Nephron progenitor cell (in vitro differentiated cells): ENCODE results near the gene TNFSF15.

Source experiments
- DNase-seq: peaks from one replicate; pipeline ENCODE4 v3.0.0; 2021
- H3K27ac Mint-ChIP-seq: 2 replicates; pipeline ENCODE4 v1.8.0; 2021; ENCODE audit warnings: mild to moderate bottlenecking, moderate library complexity, mixed read lengths
- H3K27me3 Mint-ChIP-seq: 2 replicates; pipeline ENCODE4 v1.8.0; 2021; ENCODE audit warnings: mild to moderate bottlenecking, low read depth, mixed read lengths; ENCODE audit not compliant: poor library complexity
- H3K36me3 Mint-ChIP-seq: 2 replicates; pipeline ENCODE4 v1.8.0; 2021; ENCODE audit warnings: low read depth, mixed read lengths
- H3K4me1 Mint-ChIP-seq: 2 replicates; pipeline ENCODE4 v1.8.0; 2021; ENCODE audit warnings: mixed read lengths
- H3K4me3 Mint-ChIP-seq: 2 replicates; pipeline ENCODE4 v1.8.0; 2021; ENCODE audit warnings: mild to moderate bottlenecking, moderate library complexity, mixed read lengths
- H3K9me3 Mint-ChIP-seq: 2 replicates; pipeline ENCODE4 v1.8.0; 2021; ENCODE audit warnings: mild to moderate bottlenecking, moderate library complexity, mixed read lengths
- TF ChIP-seq, protein P1 (sequence below): fragments of 200-600 bp; sonication (generic); IDR thresholded peaks from 2 replicates; pipeline ENCODE4 v1.5.0; 2021; ENCODE audit warnings: antibody characterized with exemption

Gene TNFSF15

DNA sequence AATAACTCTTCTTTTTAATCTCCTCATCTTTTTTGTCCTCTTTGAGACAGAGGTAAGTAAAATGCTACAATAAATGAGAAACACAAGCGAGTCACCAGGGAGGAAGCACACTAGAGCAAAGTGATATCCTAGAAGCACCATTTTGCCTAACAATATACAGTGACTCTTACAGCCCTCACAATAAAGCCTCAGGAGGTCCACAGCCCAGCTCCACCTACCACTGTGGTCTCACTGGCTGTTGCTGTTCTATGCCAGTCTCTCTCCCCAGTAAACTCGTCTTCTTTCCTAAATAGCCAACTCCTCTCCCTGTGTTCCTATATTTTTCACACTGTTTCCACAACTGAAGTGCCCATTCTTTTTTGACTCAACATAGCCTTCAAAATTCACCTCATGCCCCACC lies 44.3 kb downstream of the TNFSF15 start:
- no peak overlapping the region for H3K4me3 Mint-ChIP-seq
- TF ChIP-seq, protein P1, sequence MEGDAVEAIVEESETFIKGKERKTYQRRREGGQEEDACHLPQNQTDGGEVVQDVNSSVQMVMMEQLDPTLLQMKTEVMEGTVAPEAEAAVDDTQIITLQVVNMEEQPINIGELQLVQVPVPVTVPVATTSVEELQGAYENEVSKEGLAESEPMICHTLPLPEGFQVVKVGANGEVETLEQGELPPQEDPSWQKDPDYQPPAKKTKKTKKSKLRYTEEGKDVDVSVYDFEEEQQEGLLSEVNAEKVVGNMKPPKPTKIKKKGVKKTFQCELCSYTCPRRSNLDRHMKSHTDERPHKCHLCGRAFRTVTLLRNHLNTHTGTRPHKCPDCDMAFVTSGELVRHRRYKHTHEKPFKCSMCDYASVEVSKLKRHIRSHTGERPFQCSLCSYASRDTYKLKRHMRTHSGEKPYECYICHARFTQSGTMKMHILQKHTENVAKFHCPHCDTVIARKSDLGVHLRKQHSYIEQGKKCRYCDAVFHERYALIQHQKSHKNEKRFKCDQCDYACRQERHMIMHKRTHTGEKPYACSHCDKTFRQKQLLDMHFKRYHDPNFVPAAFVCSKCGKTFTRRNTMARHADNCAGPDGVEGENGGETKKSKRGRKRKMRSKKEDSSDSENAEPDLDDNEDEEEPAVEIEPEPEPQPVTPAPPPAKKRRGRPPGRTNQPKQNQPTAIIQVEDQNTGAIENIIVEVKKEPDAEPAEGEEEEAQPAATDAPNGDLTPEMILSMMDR, result no peak
- no peaks in the 10 kb centered on the region for H3K9me3 Mint-ChIP-seq
- no peak overlapping the region for H3K27ac Mint-ChIP-seq
- peaks cover 15% of the 10 kb centered on the region for H3K27me3 Mint-ChIP-seq
- DNase-seq, result no peak
- H3K36me3 Mint-ChIP-seq, result no peaks in the 10 kb centered on the region
- peaks cover 6% of the 10 kb centered on the region for H3K4me1 Mint-ChIP-seq

DNA sequence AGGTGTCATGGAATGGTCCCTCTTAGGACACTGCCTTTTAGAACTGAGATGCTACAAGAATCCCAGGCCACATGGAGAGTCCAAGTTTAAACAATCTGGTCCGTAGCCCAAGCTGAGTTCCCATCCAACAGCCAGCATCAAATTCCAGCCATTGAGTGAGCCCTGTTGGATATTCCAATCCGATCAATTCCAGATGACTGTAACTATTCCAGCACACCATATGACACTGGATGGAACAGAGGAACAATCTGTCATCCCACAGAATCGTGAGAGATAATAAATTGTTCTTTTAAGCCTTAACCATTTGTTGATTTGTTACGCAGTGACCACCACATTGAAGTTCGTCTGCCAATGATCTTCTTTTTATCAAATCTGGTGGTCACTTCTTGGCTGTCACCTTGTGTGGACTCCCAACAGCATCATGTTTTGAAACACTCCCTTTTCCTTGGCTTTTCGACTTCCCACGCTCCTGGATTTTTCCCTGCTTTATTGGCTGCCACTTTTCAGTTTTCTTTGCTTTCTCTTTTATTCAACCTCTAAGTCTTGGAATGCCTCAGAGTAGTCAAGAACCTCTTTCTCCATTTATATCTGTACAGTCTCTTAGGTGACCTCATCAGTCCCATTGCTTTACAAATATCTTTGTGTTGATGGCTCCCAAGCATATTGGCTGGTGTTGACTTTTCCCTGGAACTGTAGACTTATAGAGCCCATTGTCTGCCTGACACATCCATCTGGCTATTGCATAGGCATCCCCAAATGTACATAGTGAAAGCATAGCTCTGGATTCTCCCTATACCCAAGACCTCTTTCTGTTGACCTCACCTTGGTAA lies 46.1 kb downstream of the TNFSF15 start:
- Mint-ChIP-seq H3K4me3 (no peak overlapping the region), H3K27ac (no peak overlapping the region), H3K4me1 (peaks cover 7% of the 10 kb centered on the region), H3K9me3 (no peaks in the 10 kb centered on the region), H3K36me3 (no peaks in the 10 kb centered on the region), H3K27me3 (peaks cover 11% of the 10 kb centered on the region)
- TF ChIP-seq, protein P1, result no peak
- no peak for DNase-seq

DNA sequence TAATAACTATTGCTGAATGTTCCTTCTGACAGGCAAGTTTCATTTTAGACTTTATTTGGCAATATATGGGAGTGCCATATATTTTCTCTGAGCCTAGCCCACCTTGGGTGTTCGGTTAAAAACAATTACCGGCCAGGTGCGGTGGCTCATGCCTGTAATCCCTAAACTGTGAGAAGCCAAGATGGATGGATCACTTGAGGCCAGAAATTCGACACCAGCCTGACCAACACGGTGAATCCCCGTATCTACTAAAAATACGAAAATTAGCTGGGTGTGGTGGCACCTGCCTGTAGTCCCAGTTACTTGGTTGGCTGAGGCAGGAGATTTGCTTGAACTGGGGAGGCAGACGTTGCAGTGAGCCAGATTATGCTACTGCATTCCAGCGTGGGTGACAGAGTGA lies 47.9 kb downstream of the TNFSF15 start:
- Mint-ChIP-seq H3K4me3 (no peak overlapping the region), H3K36me3 (no peaks in the 10 kb centered on the region), H3K27me3 (peaks cover 14% of the 10 kb centered on the region), H3K27ac (no peak overlapping the region), H3K4me1 (peaks cover 7% of the 10 kb centered on the region), H3K9me3 (no peaks in the 10 kb centered on the region)
- TF ChIP-seq, protein P1, result no peak
- no peak for DNase-seq

DNA sequence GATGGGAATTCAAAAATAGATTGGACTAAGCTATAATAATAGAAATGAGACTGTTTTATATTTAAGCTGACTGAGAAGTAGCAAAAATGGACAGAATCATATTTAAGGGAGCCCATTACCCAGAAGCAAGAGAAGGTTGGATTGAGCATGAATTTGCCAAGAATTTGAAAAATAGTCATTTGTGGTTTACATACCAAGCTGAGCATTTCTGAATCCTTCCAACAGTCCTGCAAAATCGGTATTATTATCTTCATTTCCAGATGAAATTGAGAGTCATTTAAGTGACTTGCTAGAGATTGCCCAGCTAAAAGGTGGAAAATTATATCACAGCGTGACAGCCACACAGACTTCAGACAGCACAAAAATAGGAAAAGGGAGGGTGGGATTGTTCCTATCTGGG lies 48.4 kb downstream of the TNFSF15 start:
- no peak overlapping the region for H3K4me3 Mint-ChIP-seq
- H3K27ac Mint-ChIP-seq, result no peak overlapping the region
- no peak for DNase-seq
- H3K9me3 Mint-ChIP-seq, result no peaks in the 10 kb centered on the region
- peaks cover 14% of the 10 kb centered on the region for H3K27me3 Mint-ChIP-seq
- no peaks in the 10 kb centered on the region for H3K36me3 Mint-ChIP-seq
- TF ChIP-seq, protein P1, result no peak
- peaks cover 7% of the 10 kb centered on the region for H3K4me1 Mint-ChIP-seq

DNA sequence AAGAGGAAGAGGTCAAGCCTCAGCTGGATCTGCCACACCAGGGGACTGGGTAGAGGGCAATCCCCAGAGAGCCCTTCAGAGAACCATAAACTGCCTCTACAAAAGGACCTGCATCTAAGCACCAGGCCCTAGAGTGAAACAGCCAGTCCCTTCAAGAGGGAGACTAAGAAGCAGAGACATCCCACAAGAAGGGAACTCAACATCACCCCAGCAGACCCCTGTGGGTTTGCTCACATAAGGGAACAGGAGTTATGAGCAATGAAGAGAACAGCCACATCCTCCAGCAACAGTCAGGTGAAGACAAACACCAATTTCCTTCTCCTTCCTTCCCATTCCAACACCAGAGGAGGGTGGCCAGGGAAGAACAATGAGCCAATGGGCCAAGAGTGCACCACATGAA lies 48.9 kb downstream of the TNFSF15 start:
- H3K4me3 Mint-ChIP-seq, result no peak overlapping the region
- H3K9me3 Mint-ChIP-seq, result no peaks in the 10 kb centered on the region
- H3K36me3 Mint-ChIP-seq, result no peaks in the 10 kb centered on the region
- no peak for DNase-seq
- TF ChIP-seq, protein P1, result no peak
- H3K27me3 Mint-ChIP-seq, result peaks cover 14% of the 10 kb centered on the region
- peaks cover 7% of the 10 kb centered on the region for H3K4me1 Mint-ChIP-seq
- H3K27ac Mint-ChIP-seq, result no peak overlapping the region

DNA sequence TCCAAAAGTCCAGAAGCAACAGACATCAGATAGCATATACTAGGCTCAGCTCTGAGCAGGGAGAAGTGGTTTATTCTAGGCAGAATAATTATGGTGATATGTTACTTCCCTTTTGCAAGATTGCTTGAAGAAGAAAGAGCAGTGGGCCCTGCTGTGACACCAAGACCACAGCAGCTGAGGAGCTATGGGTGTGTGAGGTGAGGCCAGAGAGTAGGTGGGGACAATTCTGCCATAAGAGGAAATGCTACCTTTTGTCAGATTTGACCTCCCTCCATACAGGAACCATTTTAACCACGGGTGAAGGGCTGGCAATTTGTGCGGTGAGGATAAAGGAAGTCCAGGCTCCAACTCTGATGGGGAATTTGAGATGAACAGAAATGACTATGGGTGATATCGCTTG lies 51.3 kb downstream of the TNFSF15 start:
- H3K36me3 Mint-ChIP-seq, result no peaks in the 10 kb centered on the region
- H3K9me3 Mint-ChIP-seq, result no peaks in the 10 kb centered on the region
- TF ChIP-seq, protein P1, result no peak
- DNase-seq, result no peak
- H3K4me1 Mint-ChIP-seq, result peaks cover 7% of the 10 kb centered on the region
- peaks cover 18% of the 10 kb centered on the region for H3K27me3 Mint-ChIP-seq
- H3K27ac Mint-ChIP-seq, result no peak overlapping the region
- no peak overlapping the region for H3K4me3 Mint-ChIP-seq
